Stimulated activated CD4-positive, alpha-beta T cell treated with anti-CD3 and anti-CD28 coated beads, Interleukin-15, amount 100 ng/mL, for 48 hours (primary cell): Measurements from ENCODE around the gene ATOSA.

Experiments
- DNase-seq, 2 donors: peaks; one replicate each; pipeline ENCODE4 v3.0.0-alpha.2; 2020; ENCODE audit warnings: low read depth in 2 of 2

ATOSA gene

GRCh38 chr15:52652984-52653383, 26.2 kb downstream of the ATOSA start:
- DNase-seq: no peak

GRCh38 chr15:52652286-52652685, 26.9 kb downstream of the ATOSA start:
- DNase-seq: no peak

GRCh38 chr15:52651868-52652267, 27.3 kb downstream of the ATOSA start:
- peak; percentile 11 to 14 for DNase-seq

- no peak for DNase-seq
Measured at GRCh38 chr15:52651114-52651513, 28.1 kb downstream of the ATOSA start.

GRCh38 chr15:52649686-52650085, 29.5 kb downstream of the ATOSA start:
- DNase-seq: no peak

GRCh38 chr15:52645916-52646315, 33.3 kb downstream of the ATOSA start:
- no peak for DNase-seq

- no peak for DNase-seq
Measured at GRCh38 chr15:52642386-52643361, 36.5 kb downstream of the ATOSA start.

- no peak for DNase-seq
Measured at GRCh38 chr15:52636459-52636858, 42.7 kb downstream of the ATOSA start.

- DNase-seq: no peak
Measured at GRCh38 chr15:52635908-52636307, 43.3 kb downstream of the ATOSA start.
